Fibroblast of lung (primary cell): ENCODE results near the gene PPBP.
"Not testable (repeated sequence)": the region's sequence is repeated elsewhere in the genome, so short reads cannot be mapped to it uniquely, and the experiment has no call there.

Source experiments
- EZH2 ChIP-seq: IDR thresholded peaks from 2 replicates; pipeline ENCODE4 v1.5.1; 2012; ENCODE audit warnings: low read length, control low read depth, mild to moderate bottlenecking; ENCODE audit errors: missing control alignments
- TF ChIP-seq, protein P1 (sequence below), 2 donors: IDR thresholded peaks in 1 of 2; conservative IDR thresholded peaks in 1 of 2; 1 replicate in 1 of 2; 2 replicates in 1 of 2; pipeline ENCODE4 v1.5.1; 2011 to 2012; ENCODE audit warnings: low read length in 2 of 2, control low read depth in 1 of 2, inconsistent platforms in 1 of 2, low read depth in 1 of 2, mild to moderate bottlenecking in 1 of 2

DNA sequence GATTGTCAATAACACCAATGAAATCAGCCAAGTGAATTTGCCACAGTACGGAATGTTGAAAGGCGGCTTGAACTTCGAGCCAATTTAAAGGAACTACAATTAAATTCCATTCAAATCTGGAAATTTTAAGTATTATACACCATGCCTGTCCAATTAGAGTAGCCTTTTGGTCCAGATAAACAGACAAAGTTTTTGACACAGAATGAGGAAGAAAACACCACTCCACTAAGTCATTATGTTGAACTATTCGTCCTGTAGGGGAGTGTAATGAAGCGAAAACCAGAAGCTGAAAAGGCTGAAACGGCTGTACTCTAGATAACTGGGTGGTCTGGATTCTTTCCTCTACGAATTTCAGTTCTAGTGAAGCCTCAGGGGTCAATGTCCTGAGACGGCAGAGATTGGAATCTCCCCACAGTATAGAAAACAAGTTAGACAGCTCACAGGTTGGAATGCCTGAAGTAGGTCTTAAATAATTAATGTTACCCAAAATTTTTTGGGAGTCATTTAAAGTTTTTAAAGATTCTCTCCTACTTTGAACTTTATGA lies 37.5 kb downstream of the PPBP start:
- TF ChIP-seq, protein P1, sequence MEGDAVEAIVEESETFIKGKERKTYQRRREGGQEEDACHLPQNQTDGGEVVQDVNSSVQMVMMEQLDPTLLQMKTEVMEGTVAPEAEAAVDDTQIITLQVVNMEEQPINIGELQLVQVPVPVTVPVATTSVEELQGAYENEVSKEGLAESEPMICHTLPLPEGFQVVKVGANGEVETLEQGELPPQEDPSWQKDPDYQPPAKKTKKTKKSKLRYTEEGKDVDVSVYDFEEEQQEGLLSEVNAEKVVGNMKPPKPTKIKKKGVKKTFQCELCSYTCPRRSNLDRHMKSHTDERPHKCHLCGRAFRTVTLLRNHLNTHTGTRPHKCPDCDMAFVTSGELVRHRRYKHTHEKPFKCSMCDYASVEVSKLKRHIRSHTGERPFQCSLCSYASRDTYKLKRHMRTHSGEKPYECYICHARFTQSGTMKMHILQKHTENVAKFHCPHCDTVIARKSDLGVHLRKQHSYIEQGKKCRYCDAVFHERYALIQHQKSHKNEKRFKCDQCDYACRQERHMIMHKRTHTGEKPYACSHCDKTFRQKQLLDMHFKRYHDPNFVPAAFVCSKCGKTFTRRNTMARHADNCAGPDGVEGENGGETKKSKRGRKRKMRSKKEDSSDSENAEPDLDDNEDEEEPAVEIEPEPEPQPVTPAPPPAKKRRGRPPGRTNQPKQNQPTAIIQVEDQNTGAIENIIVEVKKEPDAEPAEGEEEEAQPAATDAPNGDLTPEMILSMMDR (conservative IDR thresholded peaks at IDR 0.05 in 1 of 2, IDR thresholded peaks at IDR 0.05 in 1 of 2; ENCODE audit: low read depth in 1 of 2, low read length in 2 of 2) = not testable (repeated sequence)
- TF ChIP-seq EZH2 = not testable (repeated sequence)
